Activated T-cell treated with anti-CD3 and anti-CD28 coated beads for 1 hour (primary cell): ENCODE results near the gene GNGT1.

ENCODE experiments used
- DNase-seq: peaks from one replicate; pipeline ENCODE4 v3.0.0-alpha.2; 2020; ENCODE audit warnings: low read depth

GNGT1 gene

GRCh38 chr7:93943816-93944540 is 37.6 kb downstream of the GNGT1 start:
- DNase-seq = no peak

- DNase-seq = no peak
Observed at GRCh38 chr7:93944673-93945072, 38.3 kb downstream of the GNGT1 start.

- no peak for DNase-seq
Observed at GRCh38 chr7:93945083-93945482, 38.7 kb downstream of the GNGT1 start.

- no peak for DNase-seq
Observed at GRCh38 chr7:93945756-93946535, 39.6 kb downstream of the GNGT1 start.

GRCh38 chr7:93948106-93948505 is 41.7 kb downstream of the GNGT1 start:
- no peak for DNase-seq

- DNase-seq = no peak
Observed at GRCh38 chr7:93948873-93949272, 42.5 kb downstream of the GNGT1 start.

GRCh38 chr7:93949423-93949822 is 43.1 kb downstream of the GNGT1 start:
- no peak for DNase-seq

- no peak for DNase-seq
Observed at GRCh38 chr7:93955304-93955703, 48.9 kb downstream of the GNGT1 start.

GRCh38 chr7:93957767-93958166 is 51.4 kb downstream of the GNGT1 start:
- no peak for DNase-seq

- no peak for DNase-seq
Observed at GRCh38 chr7:93958216-93958615, 51.8 kb downstream of the GNGT1 start.

- no peak for DNase-seq
Observed at GRCh38 chr7:93958651-93959050, 52.3 kb downstream of the GNGT1 start.
